CD14-positive monocyte (primary cell): ENCODE data around the gene HSPA14. TPM values are rescaled to one million over a fixed set of nuclear protein-coding genes. Genes with fewer than 3 reads are reported as not detected.

Source experiments
- DNase-seq, 3 donors: peaks; one replicate each; pipeline ENCODE4 v3.0.0-alpha.2; 2011 to 2022
- H2AFZ ChIP-seq: 2 replicates; pipeline ENCODE4 v1.6.0; 2012; ENCODE audit warnings: mild to moderate bottlenecking, low read depth, low read length, inconsistent platforms; ENCODE audit not compliant: insufficient read depth, poor library complexity, severe bottlenecking
- H3K27ac ChIP-seq, 2 donors: 1 replicate in 1 of 2; 2 replicates in 1 of 2; pipeline ENCODE4 v1.5.1; 2012 to 2013; ENCODE audit warnings: low read length in 2 of 2, control low read depth in 1 of 2, inconsistent platforms in 1 of 2, low read depth in 1 of 2, mild to moderate bottlenecking in 1 of 2
- H3K27me3 ChIP-seq, 2 donors: one replicate each; pipeline versions ENCODE4 v1.6.0 to v1.6.1; 2011 to 2013; ENCODE audit warnings: low read length in 2 of 2; ENCODE audit not compliant: control insufficient read depth in 2 of 2, insufficient read depth in 2 of 2
- H3K36me3 ChIP-seq, 2 donors: replicated peaks in 1 of 2; 1 replicate in 1 of 2; 2 replicates in 1 of 2; pipeline versions ENCODE4 v1.5.1 to v1.6.1; 2012 to 2013; ENCODE audit warnings: low read length in 2 of 2, control low read depth in 1 of 2, inconsistent platforms in 1 of 2, mild to moderate bottlenecking in 1 of 2; ENCODE audit not compliant: insufficient read depth in 2 of 2, control insufficient read depth in 1 of 2
- H3K4me1 ChIP-seq, 2 donors: 1 replicate in 1 of 2; 2 replicates in 1 of 2; pipeline versions ENCODE4 v1.5.1 to v1.6.1; 2012 to 2013; ENCODE audit warnings: low read length in 2 of 2, control low read depth in 1 of 2, inconsistent platforms in 1 of 2, mild to moderate bottlenecking in 1 of 2, moderate library complexity in 1 of 2; ENCODE audit not compliant: insufficient read depth in 2 of 2, control insufficient read depth in 1 of 2
- H3K4me2 ChIP-seq: replicated peaks from 2 replicates; pipeline ENCODE3; 2012; ENCODE audit warnings: low read length, moderate library complexity, mild to moderate bottlenecking; ENCODE audit not compliant: poor library complexity, severe bottlenecking; ENCODE audit errors: extremely low read depth
- H3K4me3 ChIP-seq, 3 experiments: fragments of 200-600 bp in 1 of 3; sonication (generic) in 1 of 3; replicated peaks in 1 of 3; 1 replicate in 2 of 3; 2 replicates in 1 of 3; pipeline ENCODE4 v1.5.1; 2011 to 2013; ENCODE audit warnings: low read length in 3 of 3, mild to moderate bottlenecking in 3 of 3, control low read depth in 2 of 3, low read depth in 2 of 3, inconsistent platforms in 1 of 3, moderate library complexity in 1 of 3
- H3K79me2 ChIP-seq: 2 replicates; pipeline ENCODE4 v1.6.0; 2012; ENCODE audit warnings: mild to moderate bottlenecking, control low read depth, inconsistent platforms, low read length, moderate library complexity; ENCODE audit not compliant: insufficient read depth
- H3K9ac ChIP-seq: 2 replicates; pipeline ENCODE4 v1.6.0; 2017; ENCODE audit warnings: low read length, mild to moderate bottlenecking; ENCODE audit not compliant: insufficient read depth, poor library complexity, severe bottlenecking
- H3K9me3 ChIP-seq, 2 donors: replicated peaks in 1 of 2; 1 replicate in 1 of 2; 2 replicates in 1 of 2; pipeline versions ENCODE4 v1.5.1 to v1.6.1; 2012 to 2013; ENCODE audit warnings: low read length in 2 of 2, control low read depth in 1 of 2; ENCODE audit not compliant: control insufficient read depth in 1 of 2, insufficient read depth in 1 of 2
- H4K20me1 ChIP-seq: 2 replicates; pipeline ENCODE4 v1.6.0; 2012; ENCODE audit warnings: mild to moderate bottlenecking, low read length, control low read depth, moderate library complexity; ENCODE audit not compliant: insufficient read depth
- H3K27ac Mint-ChIP-seq, 7 donors: one replicate each; pipeline ENCODE4 v1.8.0; 2020; ENCODE audit warnings: mild to moderate bottlenecking in 7 of 7, mixed read lengths in 7 of 7, moderate library complexity in 6 of 7, inconsistent platforms in 2 of 7
- H3K27me3 Mint-ChIP-seq, 3 donors: one replicate each; pipeline ENCODE4 v1.8.0; 2021 to 2022; ENCODE audit warnings: low read depth in 3 of 3, mild to moderate bottlenecking in 3 of 3, mixed read lengths in 3 of 3, moderate library complexity in 3 of 3, inconsistent platforms in 1 of 3
- H3K36me3 Mint-ChIP-seq, 2 donors: one replicate each; pipeline ENCODE4 v1.8.0; 2020; ENCODE audit warnings: mixed read lengths in 2 of 2, inconsistent platforms in 1 of 2, mild to moderate bottlenecking in 1 of 2
- H3K4me1 Mint-ChIP-seq: one replicate; pipeline ENCODE4 v1.8.0; 2020; ENCODE audit warnings: mild to moderate bottlenecking, mixed read lengths
- H3K4me3 Mint-ChIP-seq, 2 donors: one replicate each; pipeline ENCODE4 v1.8.0; 2020; ENCODE audit warnings: mild to moderate bottlenecking in 2 of 2, mixed read lengths in 2 of 2, moderate library complexity in 1 of 2
- H3K9me3 Mint-ChIP-seq, 7 donors: one replicate each; pipeline ENCODE4 v1.8.0; 2020 to 2022; ENCODE audit warnings: mixed read lengths in 7 of 7, mild to moderate bottlenecking in 6 of 7, moderate library complexity in 6 of 7, inconsistent platforms in 2 of 7
- WGBS: methylation state at CpG from one replicate; pipeline ENCODE4 v1.1.5; 2013; ENCODE audit warnings: missing lambda C conversion rate; ENCODE audit not compliant: insufficient coverage; 5-methylcytosine and 5-hydroxymethylcytosine counted together
- intact Hi-C, 2 donors: fragments of 100-400 bp; cut with micrococcal nuclease; formaldehyde crosslinking; loops; one replicate each; pipeline versions ENCODE4 v1.15.0 to v1.15.1; 2023
- polyA plus RNA-seq, 3 donors: library from polyadenylated mRNA; depleted of rRNA in 1 of 3; unstranded in 2 of 3; stranded (reverse) in 1 of 3; fragments of 300-500 nt in 2 of 3; fragments of >200 nt in 1 of 3; fragmentation: Illumina TruSeq in 2 of 3; gene quantifications; 1 replicate in 2 of 3; 2 replicates in 1 of 3; pipeline ENCODE4 v1.2.3, GENCODE V29; 2012 to 2021
- TF ChIP-seq, protein P1 (sequence below): fragments of 200-600 bp; IDR thresholded peaks from one replicate; pipeline ENCODE4 v1.8.0; 2022; ENCODE audit warnings: antibody characterized with exemption, mild to moderate bottlenecking

Gene HSPA14
- polyA plus RNA-seq, 3 donors: 10.4 to 19.3 (median 15.4) TPM

DNA sequence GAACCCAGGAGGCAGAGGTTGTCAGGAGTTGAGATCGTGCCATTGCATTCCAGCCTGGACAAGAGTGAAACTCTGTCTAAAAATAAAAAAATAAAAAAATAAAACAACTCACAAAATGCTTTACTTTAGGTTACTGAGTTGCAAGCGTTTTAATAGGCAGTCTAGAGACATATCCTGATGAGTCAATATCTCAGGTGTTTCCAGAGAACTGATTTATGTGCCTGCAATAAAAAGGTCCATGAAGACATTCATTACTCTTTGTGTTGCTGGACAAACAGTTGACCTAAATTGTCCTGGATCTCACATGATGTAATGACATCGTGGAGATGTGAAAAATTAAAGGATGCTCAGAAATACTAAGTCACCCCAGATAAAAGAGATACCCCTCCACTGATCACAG is 31.8 kb upstream of the HSPA14 start:
- Histone ChIP-seq H3K9me3 (no peaks in the 10 kb centered on the region), H3K4me2 (no peak overlapping the region), H3K79me2 (no peaks in the 10 kb centered on the region), H2AFZ (no peak overlapping the region), H3K36me3 (no peaks in the 10 kb centered on the region), H3K4me3 (no peak overlapping the region), H3K27ac (no peak overlapping the region), H4K20me1 (no peaks in the 10 kb centered on the region), H3K9ac (no peak overlapping the region), H3K27me3 (no peaks in the 10 kb centered on the region), H3K4me1 (no peaks in the 10 kb centered on the region)
- intact Hi-C loops: no loop called here
- Mint-ChIP-seq H3K27ac (no peak overlapping the region), H3K9me3 (peaks cover 0 to 6% (median 0%) of the 10 kb centered on the region in 7 donors), H3K4me3 (no peak overlapping the region), H3K27me3 (peaks cover 0 to 3% (median 0%) of the 10 kb centered on the region in 3 donors), H3K36me3 (no peaks in the 10 kb centered on the region), H3K4me1 (peaks cover 1% of the 10 kb centered on the region)
- TF ChIP-seq, protein P1, sequence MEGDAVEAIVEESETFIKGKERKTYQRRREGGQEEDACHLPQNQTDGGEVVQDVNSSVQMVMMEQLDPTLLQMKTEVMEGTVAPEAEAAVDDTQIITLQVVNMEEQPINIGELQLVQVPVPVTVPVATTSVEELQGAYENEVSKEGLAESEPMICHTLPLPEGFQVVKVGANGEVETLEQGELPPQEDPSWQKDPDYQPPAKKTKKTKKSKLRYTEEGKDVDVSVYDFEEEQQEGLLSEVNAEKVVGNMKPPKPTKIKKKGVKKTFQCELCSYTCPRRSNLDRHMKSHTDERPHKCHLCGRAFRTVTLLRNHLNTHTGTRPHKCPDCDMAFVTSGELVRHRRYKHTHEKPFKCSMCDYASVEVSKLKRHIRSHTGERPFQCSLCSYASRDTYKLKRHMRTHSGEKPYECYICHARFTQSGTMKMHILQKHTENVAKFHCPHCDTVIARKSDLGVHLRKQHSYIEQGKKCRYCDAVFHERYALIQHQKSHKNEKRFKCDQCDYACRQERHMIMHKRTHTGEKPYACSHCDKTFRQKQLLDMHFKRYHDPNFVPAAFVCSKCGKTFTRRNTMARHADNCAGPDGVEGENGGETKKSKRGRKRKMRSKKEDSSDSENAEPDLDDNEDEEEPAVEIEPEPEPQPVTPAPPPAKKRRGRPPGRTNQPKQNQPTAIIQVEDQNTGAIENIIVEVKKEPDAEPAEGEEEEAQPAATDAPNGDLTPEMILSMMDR: no peak
- WGBS: 100% methylated on average over 1 of the region's 3 CpGs
- no peak for DNase-seq

DNA sequence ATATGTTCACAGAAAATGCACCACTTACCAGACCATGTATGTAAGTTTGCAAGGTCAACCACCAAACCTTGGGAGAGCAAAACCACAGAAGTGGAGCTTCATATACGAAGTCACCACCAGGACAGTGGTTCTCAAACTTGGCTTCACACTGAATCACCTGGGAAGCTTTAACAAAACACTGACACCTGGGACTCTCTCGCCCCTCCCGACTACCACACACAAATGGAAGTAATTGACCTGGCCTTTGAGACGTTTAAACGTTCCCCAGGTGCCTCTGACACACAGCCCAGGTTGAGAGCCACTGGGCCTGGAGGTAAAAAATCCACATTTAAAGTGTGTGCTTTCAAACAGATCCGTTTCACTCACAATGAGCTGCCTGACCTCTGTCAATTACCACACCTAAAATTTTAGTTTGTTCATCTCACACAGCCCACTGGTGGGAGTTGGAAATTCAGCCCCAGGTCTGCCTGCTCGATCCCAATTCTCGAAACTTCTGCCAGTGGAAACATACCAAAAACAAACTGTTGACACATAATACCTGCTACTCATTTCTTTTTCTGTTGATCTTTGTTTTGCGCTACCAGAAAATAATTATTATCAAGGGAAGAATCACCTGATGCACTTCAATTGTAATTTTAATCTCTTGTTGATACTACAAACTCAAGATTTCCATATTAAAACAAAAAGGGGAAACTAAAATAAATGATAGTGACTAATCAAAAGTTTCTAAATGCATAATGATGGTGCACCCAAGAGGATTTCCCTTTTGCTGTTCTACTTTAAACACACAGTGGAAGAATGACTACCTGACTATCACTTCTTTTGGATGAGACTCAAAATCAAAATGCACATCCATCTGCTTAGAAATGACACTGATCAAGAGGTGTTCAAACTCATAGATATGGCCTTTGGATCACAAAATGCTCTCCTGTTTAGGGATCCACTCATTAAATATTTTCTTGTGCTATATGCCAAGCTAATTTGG is 26.8 kb upstream of the HSPA14 start:
- Histone ChIP-seq H3K79me2 (no peaks in the 10 kb centered on the region), H2AFZ (no peak overlapping the region), H3K9me3 (no peaks in the 10 kb centered on the region), H3K4me3 (no peak overlapping the region), H3K4me1 (peaks cover 0 to 3% of the 10 kb centered on the region in 2 donors), H3K27ac (no peak overlapping the region), H4K20me1 (no peaks in the 10 kb centered on the region), H3K9ac (no peak overlapping the region), H3K4me2 (no peak overlapping the region), H3K27me3 (no peaks in the 10 kb centered on the region), H3K36me3 (no peaks in the 10 kb centered on the region)
- no peak overlapping the region for H3K4me3 Mint-ChIP-seq
- TF ChIP-seq, protein P1: no peak
- peaks cover 12% of the 10 kb centered on the region for H3K4me1 Mint-ChIP-seq
- WGBS: 94% methylated on average over 7 of the region's 9 CpGs
- no peak for DNase-seq
- H3K27me3 Mint-ChIP-seq: peaks cover 0 to 5% (median 0%) of the 10 kb centered on the region in 3 donors
- H3K27ac Mint-ChIP-seq: no peak overlapping the region
- H3K9me3 Mint-ChIP-seq: peaks cover 0 to 8% (median 0%) of the 10 kb centered on the region in 7 donors
- intact Hi-C loops: no loop called here
- H3K36me3 Mint-ChIP-seq: no peaks in the 10 kb centered on the region
